ENCODE results near the gene TGFBR1.

TGFBR1 gene

DNA sequence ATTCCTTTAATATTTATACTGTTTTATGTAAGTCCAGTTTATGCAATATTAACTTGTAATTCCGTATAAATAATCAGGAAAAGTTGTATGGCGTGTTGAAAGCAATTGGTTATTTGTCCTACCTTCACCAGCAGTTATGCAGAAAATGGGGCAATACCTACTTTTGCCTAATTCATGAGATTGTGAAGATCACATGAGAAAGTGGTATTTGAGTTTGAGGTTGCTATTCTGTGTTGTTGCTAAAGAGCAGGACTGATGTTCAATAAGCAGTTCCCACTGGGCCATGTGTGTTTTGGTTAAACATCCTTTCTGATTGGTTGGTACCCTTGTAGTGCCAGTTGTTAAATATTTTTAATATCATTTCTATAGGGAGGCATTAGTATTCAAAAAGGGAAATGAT, 3.2 kb downstream of the TGFBR1 start:
- DNase-seq: no peak

- DNase-seq: no peak
Measured at GRCh38 chr9:99109522-99109921, 4.6 kb downstream of the TGFBR1 start.

- peak; percentile 81 for DNase-seq
Measured at GRCh38 chr9:99112750-99113413, 8.0 kb downstream of the TGFBR1 start.

GRCh38 chr9:99113414-99114048, 8.6 kb downstream of the TGFBR1 start:
- no peak for DNase-seq

- DNase-seq: no peak
Measured at GRCh38 chr9:99114049-99114440, 9.1 kb downstream of the TGFBR1 start.

GRCh38 chr9:99114846-99115500, 10.1 kb downstream of the TGFBR1 start:
- DNase-seq: no peak

DNA sequence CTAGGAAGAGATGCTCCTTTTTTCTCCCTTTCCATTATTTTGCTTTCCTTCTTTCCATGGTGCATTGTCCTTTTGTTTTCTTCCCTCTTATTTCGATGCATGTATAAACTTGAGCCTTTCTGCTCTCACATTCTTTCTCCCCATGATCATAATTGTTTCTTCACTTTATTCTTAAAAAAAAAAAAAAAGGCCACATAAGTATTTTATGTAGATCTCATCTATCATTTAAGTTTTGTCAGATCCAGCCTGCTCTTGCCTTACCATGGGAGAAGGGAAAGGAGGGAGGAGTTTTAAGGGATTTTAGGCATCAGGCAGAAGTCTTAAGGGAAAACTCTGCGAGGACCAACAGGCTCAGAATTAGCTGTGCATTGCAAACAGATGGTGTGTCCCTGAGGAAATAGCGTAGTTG, 11.1 kb downstream of the TGFBR1 start:
- no peak for DNase-seq

- peak; percentile 73 for DNase-seq
Measured at GRCh38 chr9:99118782-99119466, 14.0 kb downstream of the TGFBR1 start.

GRCh38 chr9:99119976-99120655, 15.2 kb downstream of the TGFBR1 start:
- no peak for DNase-seq

- DNase-seq: no peak
Measured at GRCh38 chr9:99121604-99122003, 16.7 kb downstream of the TGFBR1 start.

- no peak for DNase-seq
Measured at GRCh38 chr9:99124534-99125255, 19.8 kb downstream of the TGFBR1 start.

DNA sequence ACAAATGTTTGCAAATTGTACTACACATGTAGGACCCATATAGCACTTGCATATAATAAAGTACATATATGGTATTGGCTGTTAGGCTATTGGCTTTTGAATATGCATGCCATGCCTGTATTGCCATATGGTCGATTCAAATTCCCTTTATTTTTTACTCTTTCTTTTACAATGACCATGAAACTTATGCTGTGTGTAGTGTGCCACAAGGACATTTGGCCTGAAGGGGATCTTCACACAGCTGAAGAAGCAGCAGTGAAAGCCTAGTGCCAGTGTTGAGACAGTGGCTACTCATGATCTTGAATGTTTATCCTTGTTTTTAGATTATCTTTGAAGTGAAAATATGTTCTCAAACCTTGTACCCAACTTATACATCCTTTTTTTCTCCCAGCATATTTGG, 20.5 kb downstream of the TGFBR1 start:
- DNase-seq: no peak

- no peak for DNase-seq
Measured at GRCh38 chr9:99126312-99126711, 21.4 kb downstream of the TGFBR1 start.

DNA sequence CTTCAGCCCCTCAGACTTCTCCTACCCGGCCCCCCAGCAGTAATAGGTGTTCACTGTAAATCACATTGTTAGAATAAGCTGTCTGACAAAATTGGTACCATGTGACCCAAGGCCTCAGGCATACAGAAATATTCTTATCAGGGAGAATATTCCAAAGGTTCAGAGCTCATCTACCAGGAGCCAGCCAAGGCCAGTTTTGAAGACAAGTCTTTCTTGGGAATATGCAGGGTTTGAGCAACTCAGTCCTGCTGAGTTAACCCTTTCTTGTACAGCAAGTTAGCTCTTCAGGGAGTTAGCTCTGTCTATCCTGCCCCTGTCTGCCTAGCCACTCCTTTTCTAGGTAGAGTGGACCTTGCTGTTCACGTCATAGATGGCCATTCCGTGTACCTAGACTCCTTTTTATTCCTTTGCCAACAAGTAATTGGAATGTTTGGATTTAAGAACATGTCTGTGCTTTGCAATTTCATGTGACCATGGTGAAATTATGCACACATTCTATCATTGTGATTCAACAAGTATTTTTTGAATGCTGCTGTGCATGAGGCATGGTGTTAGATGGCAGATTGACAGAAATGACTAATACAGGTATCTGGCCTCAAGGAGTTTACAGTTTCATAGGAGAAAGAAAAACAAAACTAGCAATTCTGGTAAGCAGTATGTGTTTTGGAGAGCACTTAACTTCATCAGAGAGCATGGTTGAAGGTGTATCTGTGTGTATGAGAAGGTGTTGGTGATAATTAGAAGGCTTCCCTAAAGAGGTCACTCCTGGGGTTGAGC, 22.6 kb downstream of the TGFBR1 start:
- DNase-seq: no peak

- no peak for DNase-seq
Measured at GRCh38 chr9:99128133-99128406, 23.2 kb downstream of the TGFBR1 start.

DNA sequence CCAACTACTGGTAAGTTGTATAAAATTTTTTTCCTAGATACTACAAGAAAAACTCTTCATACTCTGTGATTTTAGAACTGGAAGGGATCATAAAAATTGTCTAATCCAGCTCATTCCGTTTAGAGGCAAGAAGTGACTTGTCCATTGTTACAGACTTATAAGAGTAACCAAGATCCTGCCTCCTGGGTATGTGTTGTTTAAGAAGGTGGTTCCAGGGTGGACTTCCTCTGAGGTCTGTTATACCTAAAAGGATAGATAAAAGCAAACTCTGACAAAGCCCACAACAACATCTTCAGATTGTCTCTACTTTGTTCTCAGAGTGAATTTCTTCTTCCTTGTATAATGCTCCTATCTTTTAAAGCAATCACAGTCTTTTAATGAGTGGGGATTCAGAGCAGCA, 24.2 kb downstream of the TGFBR1 start:
- DNase-seq: no peak

- DNase-seq: no peak
Measured at GRCh38 chr9:99130069-99130468, 25.2 kb downstream of the TGFBR1 start.

DNA sequence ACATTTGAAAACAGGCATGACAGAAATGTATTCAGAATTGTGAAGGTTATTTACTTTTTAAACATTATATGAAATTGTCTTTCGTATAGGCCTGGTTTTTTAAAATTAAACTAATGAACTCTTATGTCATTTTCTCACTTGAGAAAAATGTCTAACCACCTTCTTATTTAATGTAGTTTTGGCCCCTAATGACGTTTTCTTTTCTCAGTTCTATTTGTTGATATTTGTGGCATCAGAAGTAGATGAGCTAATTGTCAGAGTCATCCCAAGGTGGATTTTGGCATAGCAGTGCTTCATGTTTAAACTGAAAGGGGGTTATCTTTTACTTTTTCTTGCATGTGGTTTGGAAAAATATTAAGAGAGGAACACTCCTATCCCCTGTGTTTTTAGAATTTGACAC, 28.2 kb downstream of the TGFBR1 start:
- no peak for DNase-seq

GRCh38 chr9:99134893-99135341, 30.0 kb downstream of the TGFBR1 start:
- peak; percentile 25 for DNase-seq

- no peak for DNase-seq
Measured at GRCh38 chr9:99135456-99135855, 30.5 kb downstream of the TGFBR1 start.

DNA sequence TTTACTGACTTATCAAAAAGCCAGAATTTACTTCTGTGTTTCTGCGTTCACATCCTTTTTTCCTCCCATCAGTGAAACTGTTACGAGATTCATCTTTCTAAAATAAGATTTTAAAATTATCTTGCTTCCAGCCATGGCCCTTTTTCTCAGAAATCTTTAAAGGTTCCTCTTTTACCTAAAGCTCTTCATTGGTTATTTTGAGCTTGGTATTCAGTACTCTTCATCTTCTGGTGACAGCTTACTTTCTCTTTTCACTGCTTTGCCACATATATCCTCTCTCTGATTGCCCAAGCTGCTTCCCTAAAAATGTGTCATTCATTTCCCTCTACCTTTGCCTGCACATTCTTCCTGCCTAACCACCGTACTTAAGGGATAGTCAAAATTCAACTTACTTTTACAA, 32.3 kb downstream of the TGFBR1 start:
- no peak for DNase-seq

GRCh38 chr9:99137891-99138290, 33.0 kb downstream of the TGFBR1 start:
- no peak for DNase-seq

Data from central memory CD4-positive, alpha-beta T cell (primary cell).